T-cell (primary cell): Measurements from ENCODE around the gene COL23A1. TPM values are rescaled to one million over a fixed set of nuclear protein-coding genes. Genes with fewer than 3 reads are reported as not detected.

Source experiments
- ATAC-seq, 4 experiments: fragments of 200-7000 bp in 3 of 4; fragments of 150-1000 bp in 1 of 4; cut with Tn5 transposase; replicated peaks in 1 of 4; 1 replicate in 3 of 4; 2 replicates in 1 of 4; pipeline ENCODE4 v1.10.0; 2021; ENCODE audit warnings: moderate library complexity in 3 of 4, mild to moderate bottlenecking in 2 of 4, moderate number of reproducible peaks in 1 of 4
- CTCF ChIA-PET, 2 donors: fragments of 300-600 bp; sonication (Branson Sonifier 250); formaldehyde crosslinking; loops; one replicate each; lab custom pipeline; 2022; ENCODE audit warnings: antibody characterized with exemption in 2 of 2; lab: Charles Lee
- POLR2A ChIA-PET, 2 donors: fragments of 300-600 bp; sonication (Branson Sonifier 250); formaldehyde crosslinking; loops; one replicate each; lab custom pipeline; 2022; ENCODE audit warnings: antibody characterized with exemption in 2 of 2; lab: Charles Lee
- DNase-seq, 35 experiments: peaks; one replicate each; pipeline versions ENCODE4 v3.0.0 to v3.0.0-alpha.2; 2013 to 2023
- H3K27ac ChIP-seq: one replicate; pipeline ENCODE4 v1.5.1; 2013; ENCODE audit warnings: low read length
- H3K27me3 ChIP-seq, 2 experiments: replicated peaks in 1 of 2; 1 replicate in 1 of 2; 2 replicates in 1 of 2; pipeline versions ENCODE4 v1.6.1 to v1.7.0; 2013; ENCODE audit warnings: low read length in 1 of 2, mixed read lengths in 1 of 2; ENCODE audit not compliant: control insufficient read depth in 2 of 2, insufficient read depth in 2 of 2; ENCODE audit errors: extremely low read depth in 1 of 2
- H3K36me3 ChIP-seq, 2 donors: 1 replicate in 1 of 2; 2 replicates in 1 of 2; pipeline versions ENCODE4 v1.6.1 to v1.7.0; 2013; ENCODE audit warnings: low read length in 1 of 2; ENCODE audit not compliant: control insufficient read depth in 2 of 2, insufficient read depth in 1 of 2; ENCODE audit errors: extremely low read depth in 1 of 2
- H3K4me1 ChIP-seq, 2 experiments: 1 replicate in 1 of 2; 2 replicates in 1 of 2; pipeline versions ENCODE4 v1.6.1 to v1.7.0; 2013; ENCODE audit warnings: low read length in 2 of 2, mixed read lengths in 1 of 2; ENCODE audit not compliant: insufficient read depth in 2 of 2, control insufficient read depth in 1 of 2; ENCODE audit errors: extremely low read depth in 1 of 2
- H3K4me3 ChIP-seq, 2 donors: 1 replicate in 1 of 2; 2 replicates in 1 of 2; pipeline versions ENCODE4 v1.5.1 to v1.7.0; 2013; ENCODE audit warnings: mild to moderate bottlenecking in 2 of 2, low read length in 1 of 2, moderate library complexity in 1 of 2; ENCODE audit not compliant: control insufficient read depth in 1 of 2; ENCODE audit errors: extremely low read depth in 1 of 2
- H3K9me3 ChIP-seq: 2 replicates; pipeline ENCODE4 v1.7.0; 2013
- H3K27ac Mint-ChIP-seq, 2 donors: one replicate each; pipeline ENCODE4 v1.8.0; 2020 to 2021; ENCODE audit warnings: mild to moderate bottlenecking in 2 of 2, mixed read lengths in 2 of 2
- H3K27me3 Mint-ChIP-seq, 2 donors: one replicate each; pipeline ENCODE4 v1.8.0; 2021 to 2022; ENCODE audit warnings: mixed read lengths in 2 of 2
- H3K36me3 Mint-ChIP-seq: one replicate; pipeline ENCODE4 v1.8.0; 2021; ENCODE audit warnings: mixed read lengths
- H3K4me1 Mint-ChIP-seq, 3 donors: one replicate each; pipeline ENCODE4 v1.8.0; 2020 to 2022; ENCODE audit warnings: mixed read lengths in 3 of 3, mild to moderate bottlenecking in 1 of 3
- H3K4me3 Mint-ChIP-seq, 3 donors: one replicate each; pipeline ENCODE4 v1.8.0; 2020 to 2022; ENCODE audit warnings: mild to moderate bottlenecking in 3 of 3, mixed read lengths in 3 of 3, moderate library complexity in 3 of 3
- H3K9me3 Mint-ChIP-seq, 3 donors: one replicate each; pipeline ENCODE4 v1.8.0; 2020 to 2022; ENCODE audit warnings: mixed read lengths in 3 of 3
- WGBS: methylation state at CpG from one replicate; pipeline ENCODE4 v1.1.5; 2013; ENCODE audit warnings: missing lambda C conversion rate; ENCODE audit not compliant: insufficient coverage; 5-methylcytosine and 5-hydroxymethylcytosine counted together
- total RNA-seq, 35 experiments: library from RNA in 6 of 35; stranded (reverse) in 6 of 35; fragments of 120-200 nt in 1 of 35; gene quantifications; one replicate each; pipeline versions ENCODE4 v1.2.1 to v1.2.4 and lab custom pipeline; 2013 to 2026

COL23A1 gene
- total RNA-seq, 5 donors from 2014 or later (not counting 1 experiment from before 2014, with no cell fraction given) = 0.07 to 0.13 TPM; not detected in 3

DNA sequence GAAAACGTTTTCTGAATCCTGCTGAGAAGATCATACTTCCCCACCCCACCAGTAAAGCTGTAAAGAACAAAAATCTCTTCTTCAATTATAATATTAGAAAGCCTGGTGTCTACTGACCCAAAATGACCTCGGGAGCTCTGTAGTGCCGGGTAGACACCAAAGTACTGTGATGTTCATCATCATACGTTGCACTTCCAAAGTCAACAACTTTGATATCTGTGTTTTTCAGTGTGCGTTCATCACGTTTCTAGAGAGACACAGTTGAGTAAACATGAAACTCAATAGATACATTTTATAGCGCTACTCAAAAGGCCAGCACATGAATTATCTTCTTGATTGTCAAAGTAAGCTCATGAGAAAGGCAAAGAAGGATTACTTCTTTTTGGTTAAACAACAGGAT lies 22.1 kb upstream of the COL23A1 start:
- POLR2A ChIA-PET = no interaction called here
- H3K36me3 ChIP-seq = peaks cover 20 to 85% of the 10 kb centered on the region in 2 donors
- H3K4me3 ChIP-seq = no peak overlapping the region
- H3K9me3 ChIP-seq = no peaks in the 10 kb centered on the region
- no peak for DNase-seq
- Mint-ChIP-seq H3K27me3 (no peaks in the 10 kb centered on the region), H3K4me3 (no peak overlapping the region), H3K4me1 (peaks cover 21 to 32% (median 26%) of the 10 kb centered on the region in 3 donors), H3K27ac (peak overlapping the region in 1 of 2 donors; percentile 23), H3K9me3 (no peaks in the 10 kb centered on the region), H3K36me3 (peaks cover 57% of the 10 kb centered on the region)
- CTCF ChIA-PET = interaction anchor here in 1 of 2 donors (0.9 kb wide), 1 partner anchor 12 kb away, joined by 4 read pairs; no protein-coding TSS in a partner anchor
- 80% methylated on average over 1 of the region's 7 CpGs for WGBS
- H3K27ac ChIP-seq = no peak overlapping the region
- no peaks in the 10 kb centered on the region for H3K4me1 ChIP-seq
- no peaks in the 10 kb centered on the region for H3K27me3 ChIP-seq
- ATAC-seq = no peak

GRCh38 chr5:178606269-178606668 lies 16.1 kb upstream of the COL23A1 start:
- H3K27me3 ChIP-seq = no peaks in the 10 kb centered on the region
- H3K27me3 Mint-ChIP-seq = no peaks in the 10 kb centered on the region
- ChIA-PET POLR2A (no interaction called here), CTCF (no interaction called here)
- peaks cover 9 to 82% of the 10 kb centered on the region in 2 donors for H3K36me3 ChIP-seq
- no peak overlapping the region for H3K27ac ChIP-seq
- H3K4me3 Mint-ChIP-seq = no peak overlapping the region
- peaks cover 3 to 6% (median 3%) of the 10 kb centered on the region in 3 donors for H3K4me1 Mint-ChIP-seq
- no peaks in the 10 kb centered on the region for H3K9me3 ChIP-seq
- H3K9me3 Mint-ChIP-seq = no peaks in the 10 kb centered on the region
- WGBS = 97% methylated on average over 3 of the region's 3 CpGs
- no peak overlapping the region for H3K4me3 ChIP-seq
- ATAC-seq = no peak
- peaks cover 54% of the 10 kb centered on the region for H3K36me3 Mint-ChIP-seq
- DNase-seq = no peak
- H3K4me1 ChIP-seq = no peaks in the 10 kb centered on the region
- H3K27ac Mint-ChIP-seq = peak overlapping the region in 1 of 2 donors; percentile 31

DNA sequence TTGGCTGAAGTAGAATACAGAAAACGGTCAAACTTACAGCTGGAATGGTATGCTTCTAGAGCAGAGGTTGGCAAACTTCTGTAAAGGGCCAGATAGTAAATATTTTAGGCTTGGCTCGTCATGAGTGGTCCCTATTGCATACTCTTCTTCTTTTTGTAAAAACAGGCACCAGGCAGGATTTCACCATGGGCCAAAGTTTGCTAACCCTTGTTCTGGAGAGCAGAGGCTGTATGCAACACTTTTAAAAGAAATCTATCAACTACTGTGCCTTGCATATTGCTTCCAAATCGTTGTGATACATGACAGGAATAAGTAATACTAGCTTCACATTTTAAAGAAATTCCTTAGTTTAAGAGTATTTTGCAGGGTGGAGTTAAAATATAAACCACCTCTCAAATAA lies 15.6 kb upstream of the COL23A1 start:
- no peak overlapping the region for H3K27ac ChIP-seq
- peaks cover 9 to 80% of the 10 kb centered on the region in 2 donors for H3K36me3 ChIP-seq
- Mint-ChIP-seq H3K4me3 (no peak overlapping the region), H3K4me1 (peaks cover 3 to 6% (median 3%) of the 10 kb centered on the region in 3 donors), H3K9me3 (no peaks in the 10 kb centered on the region), H3K36me3 (peaks cover 55% of the 10 kb centered on the region), H3K27me3 (no peaks in the 10 kb centered on the region), H3K27ac (no peak overlapping the region)
- ATAC-seq (no peak), DNase-seq (no peak)
- WGBS = no CpG with 5 or more reads among the region's 3 CpGs
- no peaks in the 10 kb centered on the region for H3K9me3 ChIP-seq
- ChIA-PET CTCF (no interaction called here), POLR2A (no interaction called here)
- no peaks in the 10 kb centered on the region for H3K4me1 ChIP-seq
- H3K27me3 ChIP-seq = no peaks in the 10 kb centered on the region
- no peak overlapping the region for H3K4me3 ChIP-seq

DNA sequence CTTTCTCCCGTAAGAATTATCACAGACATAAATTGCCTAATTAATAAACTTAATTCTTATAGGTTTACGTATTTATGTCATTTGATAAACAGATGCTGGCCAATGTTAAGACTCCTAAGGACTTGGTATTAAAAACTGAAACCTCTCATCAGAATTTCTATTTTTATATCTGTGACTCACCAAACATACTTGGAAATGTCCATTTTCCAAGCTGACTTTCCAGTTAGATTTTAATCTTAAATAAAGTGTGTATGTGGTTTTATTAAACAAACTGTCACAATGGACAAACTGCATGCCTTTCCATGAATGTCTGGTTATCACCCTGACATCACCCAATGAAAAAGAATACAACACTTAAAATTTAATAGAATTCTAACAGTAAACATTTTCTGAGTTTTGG lies 12.6 kb upstream of the COL23A1 start:
- no peak overlapping the region for H3K4me3 ChIP-seq
- Mint-ChIP-seq H3K4me3 (no peak overlapping the region), H3K27ac (no peak overlapping the region), H3K36me3 (peaks cover 43% of the 10 kb centered on the region), H3K4me1 (no peaks in the 10 kb centered on the region), H3K9me3 (peaks cover 0 to 6% (median 0%) of the 10 kb centered on the region in 3 donors), H3K27me3 (no peaks in the 10 kb centered on the region)
- H3K9me3 ChIP-seq = no peaks in the 10 kb centered on the region
- ATAC-seq = no peak
- no peak overlapping the region for H3K27ac ChIP-seq
- H3K27me3 ChIP-seq = no peaks in the 10 kb centered on the region
- ChIA-PET POLR2A (no interaction called here), CTCF (no interaction called here)
- no peaks in the 10 kb centered on the region for H3K4me1 ChIP-seq
- peaks cover 0 to 59% of the 10 kb centered on the region in 2 donors for H3K36me3 ChIP-seq
- DNase-seq = no peak
- no CpG with 5 or more reads among the region's 2 CpGs for WGBS

GRCh38 chr5:178595750-178596149 lies 5.6 kb upstream of the COL23A1 start:
- no peak for DNase-seq
- H3K4me1 Mint-ChIP-seq = peaks cover 0 to 5% (median 3%) of the 10 kb centered on the region in 3 donors

DNA sequence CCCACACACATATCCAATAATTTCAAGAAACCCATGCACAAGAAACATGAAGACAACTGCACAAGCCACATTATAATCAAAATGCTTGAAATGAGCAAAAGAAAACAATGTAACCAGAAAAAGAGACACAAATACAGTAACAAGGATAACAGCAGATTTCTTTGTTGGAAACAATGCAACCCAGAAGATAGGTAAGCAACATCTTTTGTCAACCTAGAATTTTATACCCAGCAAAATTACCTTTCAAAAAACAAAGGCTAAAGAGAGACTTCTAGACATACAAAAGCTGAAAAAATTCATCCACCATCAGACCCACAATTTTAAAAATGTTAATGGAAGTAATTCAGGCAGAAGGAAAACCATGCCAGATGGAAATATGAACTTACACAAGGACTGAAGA lies 5.0 kb upstream of the COL23A1 start:
- H3K4me1 Mint-ChIP-seq = peaks cover 0 to 8% (median 5%) of the 10 kb centered on the region in 3 donors
- peaks cover 14 to 16% of the 10 kb centered on the region in 2 donors for H3K27me3 Mint-ChIP-seq
- H3K27ac Mint-ChIP-seq = no peak overlapping the region
- H3K9me3 ChIP-seq = peaks cover 9% of the 10 kb centered on the region
- H3K27me3 ChIP-seq = peaks cover 2 to 20% of the 10 kb centered on the region in 2 experiments
- no peak overlapping the region for H3K27ac ChIP-seq
- peaks cover 12% of the 10 kb centered on the region for H3K36me3 Mint-ChIP-seq
- H3K4me3 Mint-ChIP-seq = no peak overlapping the region
- ATAC-seq = no peak
- no peak for DNase-seq
- H3K4me3 ChIP-seq = no peak overlapping the region
- H3K9me3 Mint-ChIP-seq = peaks cover 14 to 32% (median 16%) of the 10 kb centered on the region in 3 donors
- H3K36me3 ChIP-seq = no peaks in the 10 kb centered on the region
- ChIA-PET POLR2A (no interaction called here), CTCF (interaction anchor here in 1 of 2 donors (0.7 kb wide), 1 partner anchor 679 kb away, joined by 3 read pairs; no protein-coding TSS in a partner anchor)
- H3K4me1 ChIP-seq = peaks cover 0 to 7% of the 10 kb centered on the region in 2 experiments

More at GRCh38 chr5:178595750-178596149, 5.6 kb upstream of the COL23A1 start:
- H3K4me3 Mint-ChIP-seq = no peak overlapping the region
- no peak overlapping the region for H3K27ac ChIP-seq
- H3K36me3 ChIP-seq = peaks cover 0 to 4% of the 10 kb centered on the region in 2 donors
- WGBS = no CpG with 5 or more reads among the region's 2 CpGs
- H3K9me3 Mint-ChIP-seq = peaks cover 14 to 32% (median 16%) of the 10 kb centered on the region in 3 donors
- peaks cover 9% of the 10 kb centered on the region for H3K9me3 ChIP-seq
- no peak overlapping the region for H3K27ac Mint-ChIP-seq
- peaks cover 2 to 17% of the 10 kb centered on the region in 2 experiments for H3K27me3 ChIP-seq
- no peak for ATAC-seq
- ChIA-PET CTCF (interaction anchor here in 1 of 2 donors (0.7 kb wide), 1 partner anchor 678 kb away, joined by 3 read pairs; no protein-coding TSS in a partner anchor), POLR2A (no interaction called here)
- H3K27me3 Mint-ChIP-seq = peaks cover 12 to 13% of the 10 kb centered on the region in 2 donors
- H3K4me3 ChIP-seq = no peak overlapping the region
- H3K36me3 Mint-ChIP-seq = peaks cover 13% of the 10 kb centered on the region
- H3K4me1 ChIP-seq = peaks cover 0 to 3% of the 10 kb centered on the region in 2 experiments
